ENCODE measurements around the gene SMIM15.
"Not testable (repeated sequence)": the region's sequence is repeated elsewhere in the genome, so short reads cannot be mapped to it uniquely, and the experiment has no call there.

GRCh38 chr5:61187826-61188225 lies 25.6 kb upstream of the SMIM15 start:
- TF ChIP-seq EP300, POLR2A, CTCF, POLR2AphosphoS5 (IDR thresholded peaks at IDR 0.05): not testable (repeated sequence)

Measured in upper lobe of left lung (tissue), 4 donors.